IMR-90 (cell line): ENCODE measurements around the gene C19orf73. TPM values are rescaled to one million over a fixed set of nuclear protein-coding genes. Genes with fewer than 3 reads are reported as not detected.
A peak's percentile ranks its signal among the peaks of the same experiment; 100 is the strongest.

Experiments used
- ATAC-seq: fragments of 200-7000 bp; cut with Tn5 transposase; 2 replicates; pipeline ENCODE4 v1.9.1; 2020; ENCODE audit warnings: low read depth, mild to moderate bottlenecking, moderate library complexity
- BruUV-seq: library from RNA; stranded (reverse); fragments of 400-500 nt; replicated peaks from 2 replicates; lab custom pipeline; 2021; lab: Mats Ljungman, UMichigan
- CTCF ChIA-PET: fragments of 300-600 bp; formaldehyde crosslinking; extraction: SDS; loops from one replicate; lab custom pipeline; 2021; ENCODE audit warnings: antibody characterized with exemption; lab: Yijun Ruan, JAX
- POLR2A ChIA-PET: fragments of 300-600 bp; sonication (Branson Sonifier 250); formaldehyde crosslinking; loops from one replicate; lab custom pipeline; 2022; ENCODE audit warnings: antibody characterized with exemption; ENCODE audit not compliant: unreplicated experiment; lab: Charles Lee
- DNase-seq: peaks from one replicate; pipeline ENCODE4 v3.0.0; 2013
- H2AFZ ChIP-seq: replicated peaks from 2 replicates; pipeline ENCODE3; 2013; ENCODE audit warnings: low read length, mild to moderate bottlenecking; ENCODE audit not compliant: poor library complexity
- H2AK5ac ChIP-seq: 2 replicates; pipeline ENCODE4 v1.6.1; 2013; ENCODE audit warnings: low read depth, low read length, inconsistent platforms
- H2AK9ac ChIP-seq: replicated peaks from 2 replicates; pipeline ENCODE3; 2013; ENCODE audit warnings: mild to moderate bottlenecking, low read depth, low read length, moderate library complexity; ENCODE audit not compliant: poor library complexity
- H2BK120ac ChIP-seq: 2 replicates; pipeline ENCODE4 v1.6.1; 2013; ENCODE audit warnings: low read depth, low read length, inconsistent platforms
- H2BK15ac ChIP-seq: 3 replicates; pipeline ENCODE4 v1.6.1; 2013; ENCODE audit warnings: low read depth, low read length, inconsistent platforms
- H2BK20ac ChIP-seq: 2 replicates; pipeline ENCODE4 v1.6.1; 2013; ENCODE audit warnings: low read depth, mild to moderate bottlenecking, inconsistent platforms, low read length, moderate library complexity
- H2BK5ac ChIP-seq: 2 replicates; pipeline ENCODE4 v1.6.1; 2013; ENCODE audit warnings: mild to moderate bottlenecking, low read depth, low read length, inconsistent platforms; ENCODE audit not compliant: poor library complexity, severe bottlenecking
- H3K14ac ChIP-seq: replicated peaks from 2 replicates; pipeline ENCODE4 v1.6.1; 2013; ENCODE audit warnings: low read depth, low read length, inconsistent platforms
- H3K18ac ChIP-seq: 2 replicates; pipeline ENCODE4 v1.6.1; 2013; ENCODE audit warnings: low read depth, low read length, control low read depth
- H3K23ac ChIP-seq: 2 replicates; pipeline ENCODE4 v1.6.1; 2013; ENCODE audit warnings: low read depth, low read length, inconsistent platforms
- H3K27ac ChIP-seq: 2 replicates; pipeline ENCODE4 v1.5.1; 2013; ENCODE audit warnings: mild to moderate bottlenecking, control low read depth, low read length; ENCODE audit not compliant: insufficient read depth
- H3K27me3 ChIP-seq: 2 replicates; pipeline ENCODE4 v1.6.1; 2013; ENCODE audit warnings: low read length; ENCODE audit not compliant: control insufficient read depth, insufficient read depth
- H3K36me3 ChIP-seq: 2 replicates; pipeline ENCODE4 v1.6.1; 2013; ENCODE audit warnings: low read length, mixed read lengths; ENCODE audit not compliant: control insufficient read depth, insufficient read depth
- H3K4ac ChIP-seq: 2 replicates; pipeline ENCODE4 v1.6.1; 2013; ENCODE audit warnings: low read depth, low read length, inconsistent platforms
- H3K4me1 ChIP-seq: 2 replicates; pipeline ENCODE4 v1.6.1; 2013; ENCODE audit warnings: low read length, mixed read lengths; ENCODE audit not compliant: control insufficient read depth, insufficient read depth
- H3K4me2 ChIP-seq: 2 replicates; pipeline ENCODE4 v1.6.1; 2013; ENCODE audit warnings: low read depth, mild to moderate bottlenecking, control low read depth, low read length, moderate library complexity
- H3K4me3 ChIP-seq: 2 replicates; pipeline ENCODE4 v1.5.1; 2013; ENCODE audit warnings: low read depth, mild to moderate bottlenecking, control low read depth, low read length, moderate library complexity; ENCODE audit not compliant: insufficient read depth
- H3K56ac ChIP-seq: 2 replicates; pipeline ENCODE4 v1.6.1; 2013; ENCODE audit warnings: low read length, inconsistent platforms; ENCODE audit not compliant: insufficient read depth; ENCODE audit errors: extremely low read depth
- H3K79me1 ChIP-seq, 2 experiments: 2 replicates each; pipeline ENCODE4 v1.6.1; 2013; ENCODE audit warnings: low read length in 2 of 2, inconsistent platforms in 1 of 2, low read depth in 1 of 2
- H3K9ac ChIP-seq: 2 replicates; pipeline ENCODE4 v1.6.1; 2013; ENCODE audit warnings: low read depth, low read length, control low read depth
- H3K9me1 ChIP-seq: 2 replicates; pipeline ENCODE4 v1.6.1; 2013; ENCODE audit warnings: low read length, inconsistent platforms; ENCODE audit not compliant: insufficient read depth
- H3K9me3 ChIP-seq: 2 replicates; pipeline ENCODE4 v1.6.1; 2013; ENCODE audit warnings: low read length; ENCODE audit not compliant: control insufficient read depth, insufficient read depth
- H4K20me1 ChIP-seq: 2 replicates; pipeline ENCODE4 v1.6.1; 2013; ENCODE audit warnings: low read length, inconsistent platforms; ENCODE audit not compliant: insufficient read depth
- H4K5ac ChIP-seq: 2 replicates; pipeline ENCODE4 v1.6.1; 2013; ENCODE audit warnings: mild to moderate bottlenecking, low read depth, low read length, control low read depth
- H4K8ac ChIP-seq, 2 experiments: 2 replicates each; pipeline ENCODE4 v1.6.1; 2013; ENCODE audit warnings: low read depth in 2 of 2, low read length in 2 of 2, control low read depth in 1 of 2, inconsistent platforms in 1 of 2
- H4K91ac ChIP-seq: 2 replicates; pipeline ENCODE4 v1.6.1; 2013; ENCODE audit warnings: low read depth, low read length, inconsistent platforms; ENCODE audit not compliant: insufficient read depth
- CEBPB ChIP-seq: IDR thresholded peaks from 2 replicates; pipeline ENCODE4 v1.6.1; 2012; ENCODE audit warnings: low read depth, low read length, improper control_type of control experiment
- CHD1 ChIP-seq: IDR thresholded peaks from 2 replicates; pipeline ENCODE4 v1.6.1; 2012; ENCODE audit warnings: low read depth, low read length, improper control_type of control experiment
- FOS ChIP-seq: fragments of 150-350 bp; IDR thresholded peaks from 2 replicates; pipeline ENCODE4 v1.6.1; 2016; ENCODE audit warnings: low read depth, low read length
- MAFK ChIP-seq: IDR thresholded peaks from 2 replicates; pipeline ENCODE4 v1.6.1; 2012; ENCODE audit warnings: low read depth, low read length, improper control_type of control experiment
- MAZ ChIP-seq: IDR thresholded peaks from 2 replicates; pipeline ENCODE4 v1.6.1; 2012; ENCODE audit warnings: low read depth, mild to moderate bottlenecking, low read length, improper control_type of control experiment, moderate library complexity, borderline replicate concordance
- MXI1 ChIP-seq: IDR thresholded peaks from 2 replicates; pipeline ENCODE4 v1.6.1; 2012; ENCODE audit warnings: low read depth, mild to moderate bottlenecking, low read length, moderate library complexity, borderline replicate concordance
- POLR2A ChIP-seq: IDR thresholded peaks from 2 replicates; pipeline ENCODE4 v1.6.1; 2012; ENCODE audit warnings: mild to moderate bottlenecking, low read depth, low read length
- RAD21 ChIP-seq: IDR thresholded peaks from 2 replicates; pipeline ENCODE4 v1.6.1; 2012; ENCODE audit warnings: low read length, improper control_type of control experiment
- RCOR1 ChIP-seq: IDR thresholded peaks from 2 replicates; pipeline ENCODE4 v1.6.1; 2012; ENCODE audit warnings: mild to moderate bottlenecking, low read length, improper control_type of control experiment; ENCODE audit not compliant: insufficient replicate concordance
- SMC3 ChIP-seq: fragments of 150-350 bp; IDR thresholded peaks from 2 replicates; pipeline ENCODE4 v1.6.1; 2016; ENCODE audit warnings: low read depth, mild to moderate bottlenecking, antibody characterized with exemption, low read length, moderate library complexity
- WGBS, 2 experiments: methylation state at CpG; one replicate each; pipeline versions ENCODE4 v1.1.5 to v1.1.7; 2013; ENCODE audit warnings: missing lambda C conversion rate in 2 of 2; ENCODE audit not compliant: insufficient read length in 1 of 2; ENCODE audit errors: extremely low coverage in 2 of 2; 5-methylcytosine and 5-hydroxymethylcytosine counted together
- dilution Hi-C: fragments of 300-500 bp; cut with HindIII; formaldehyde crosslinking; loops from one replicate; pipeline ENCODE4 v1.14.3; 2018; ENCODE audit warnings: low sequenced_read_pairs; ENCODE audit not compliant: unreplicated experiment
- in situ Hi-C: fragments of 300-500 bp; cut with MboI; formaldehyde crosslinking; loops from 3 replicates; pipeline ENCODE4 v1.14.3; 2019; ENCODE audit warnings: low sequenced_read_pairs, inconsistent platforms, mixed read lengths
- intact Hi-C: fragments of 100-400 bp; cut with micrococcal nuclease; formaldehyde crosslinking; loops from 2 replicates; pipeline ENCODE4 v1.10.0; 2022
- polyA plus RNA-seq, 3 experiments: library from polyadenylated mRNA; depleted of rRNA; stranded (reverse); fragments of >200 nt; gene quantifications; 2 replicates each; pipeline ENCODE4 v1.2.3, GENCODE V29; 2012; ENCODE audit warnings: low replicate concordance in 1 of 3
- total RNA-seq: library from RNA; depleted of rRNA; stranded (reverse); fragments of >200 nt; gene quantifications from 2 replicates; pipeline ENCODE4 v1.2.3, GENCODE V29; 2012
- TF ChIP-seq, protein P1 (sequence below): conservative IDR thresholded peaks from 2 replicates; pipeline ENCODE4 v1.5.1; 2012; ENCODE audit warnings: mild to moderate bottlenecking, low read depth, low read length, improper control_type of control experiment
- TF ChIP-seq, protein P2 (sequence below): fragments of 150-350 bp; IDR thresholded peaks from 2 replicates; pipeline ENCODE4 v1.6.1; 2016; ENCODE audit warnings: low read depth, mild to moderate bottlenecking, low read length, moderate library complexity, borderline replicate concordance
- TF ChIP-seq, protein P3 (sequence below): fragments of 150-350 bp; IDR thresholded peaks from 2 replicates; pipeline ENCODE4 v1.6.1; 2017; ENCODE audit warnings: mild to moderate bottlenecking, antibody characterized with exemption, low read length, low read depth

The C19orf73 gene
- total and polyA plus RNA-seq, 2 of the 4 experiments (the other 2 are of a cell fraction): 1.2 TPM; not detected in 1

- in situ Hi-C loops: loop anchor here (5.0 kb wide), 1 partner anchor 105 kb away; no protein-coding TSS in a partner anchor
- peaks cover 41 to 55% of the 10 kb centered on the region in 2 experiments for H3K79me1 ChIP-seq
- TF ChIP-seq, protein P1, sequence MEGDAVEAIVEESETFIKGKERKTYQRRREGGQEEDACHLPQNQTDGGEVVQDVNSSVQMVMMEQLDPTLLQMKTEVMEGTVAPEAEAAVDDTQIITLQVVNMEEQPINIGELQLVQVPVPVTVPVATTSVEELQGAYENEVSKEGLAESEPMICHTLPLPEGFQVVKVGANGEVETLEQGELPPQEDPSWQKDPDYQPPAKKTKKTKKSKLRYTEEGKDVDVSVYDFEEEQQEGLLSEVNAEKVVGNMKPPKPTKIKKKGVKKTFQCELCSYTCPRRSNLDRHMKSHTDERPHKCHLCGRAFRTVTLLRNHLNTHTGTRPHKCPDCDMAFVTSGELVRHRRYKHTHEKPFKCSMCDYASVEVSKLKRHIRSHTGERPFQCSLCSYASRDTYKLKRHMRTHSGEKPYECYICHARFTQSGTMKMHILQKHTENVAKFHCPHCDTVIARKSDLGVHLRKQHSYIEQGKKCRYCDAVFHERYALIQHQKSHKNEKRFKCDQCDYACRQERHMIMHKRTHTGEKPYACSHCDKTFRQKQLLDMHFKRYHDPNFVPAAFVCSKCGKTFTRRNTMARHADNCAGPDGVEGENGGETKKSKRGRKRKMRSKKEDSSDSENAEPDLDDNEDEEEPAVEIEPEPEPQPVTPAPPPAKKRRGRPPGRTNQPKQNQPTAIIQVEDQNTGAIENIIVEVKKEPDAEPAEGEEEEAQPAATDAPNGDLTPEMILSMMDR: peak; percentile 92
- TF ChIP-seq, protein P2, sequence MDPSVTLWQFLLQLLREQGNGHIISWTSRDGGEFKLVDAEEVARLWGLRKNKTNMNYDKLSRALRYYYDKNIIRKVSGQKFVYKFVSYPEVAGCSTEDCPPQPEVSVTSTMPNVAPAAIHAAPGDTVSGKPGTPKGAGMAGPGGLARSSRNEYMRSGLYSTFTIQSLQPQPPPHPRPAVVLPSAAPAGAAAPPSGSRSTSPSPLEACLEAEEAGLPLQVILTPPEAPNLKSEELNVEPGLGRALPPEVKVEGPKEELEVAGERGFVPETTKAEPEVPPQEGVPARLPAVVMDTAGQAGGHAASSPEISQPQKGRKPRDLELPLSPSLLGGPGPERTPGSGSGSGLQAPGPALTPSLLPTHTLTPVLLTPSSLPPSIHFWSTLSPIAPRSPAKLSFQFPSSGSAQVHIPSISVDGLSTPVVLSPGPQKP: no peak
- TF ChIP-seq, protein P3, sequence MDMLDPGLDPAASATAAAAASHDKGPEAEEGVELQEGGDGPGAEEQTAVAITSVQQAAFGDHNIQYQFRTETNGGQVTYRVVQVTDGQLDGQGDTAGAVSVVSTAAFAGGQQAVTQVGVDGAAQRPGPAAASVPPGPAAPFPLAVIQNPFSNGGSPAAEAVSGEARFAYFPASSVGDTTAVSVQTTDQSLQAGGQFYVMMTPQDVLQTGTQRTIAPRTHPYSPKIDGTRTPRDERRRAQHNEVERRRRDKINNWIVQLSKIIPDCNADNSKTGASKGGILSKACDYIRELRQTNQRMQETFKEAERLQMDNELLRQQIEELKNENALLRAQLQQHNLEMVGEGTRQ: no peak
- TF ChIP-seq CHD1 (no peak), MAZ (0 out of 2 replicates have a peak, but pooled peaks have one; percentile 43), RAD21 (peak; percentile 93), SMC3 (peak; percentile 80), FOS (no peak), CEBPB (no peak), MXI1 (no peak), POLR2A (no peak), RCOR1 (no peak), MAFK (no peak)
Observed at GRCh38 chr19:49097453-49098288, 21.3 kb downstream of the C19orf73 start.

More at GRCh38 chr19:49097453-49098288, 21.3 kb downstream of the C19orf73 start:
- POLR2A ChIA-PET: interaction anchor here (0.8 to 1.0 kb wide), 2 partner anchors 45 to 63 kb away, joined by 3 read pairs; no protein-coding TSS in a partner anchor
- H4K8ac ChIP-seq: no peak overlapping the region
- no peak overlapping the region for H2BK120ac ChIP-seq
- dilution Hi-C loops: no loop called here
- no peak overlapping the region for H2BK15ac ChIP-seq
- H3K9ac ChIP-seq: no peak overlapping the region
- H2AFZ ChIP-seq: no peak overlapping the region
- H2BK20ac ChIP-seq: no peak overlapping the region
- H2AK9ac ChIP-seq: peak overlapping the region; percentile 2
- H3K9me1 ChIP-seq: no peaks in the 10 kb centered on the region
- H3K27ac ChIP-seq: no peak overlapping the region
- H3K4me3 ChIP-seq: no peak overlapping the region
- DNase-seq (peak; percentile 72), ATAC-seq (peak; percentile 97)
- 50% methylated on average over 1 of the region's 8 CpGs; no CpG with 5 or more reads in 1 of the 2 experiments for WGBS, 2 experiments
- peaks cover 70% of the 10 kb centered on the region for H3K36me3 ChIP-seq
- BruUV-seq: no TSS peak
- no peak overlapping the region for H3K23ac ChIP-seq
- CTCF ChIA-PET: interaction anchor here (0.5 to 2.3 kb wide), 19 partner anchors 9 to 124 kb away, joined by 3 to 13 read pairs (median 5); partner anchors contain the start of gene LIN7B
- no peak overlapping the region for H3K18ac ChIP-seq
- no peak overlapping the region for H2BK5ac ChIP-seq
- H2AK5ac ChIP-seq: no peak overlapping the region
- no peaks in the 10 kb centered on the region for H3K27me3 ChIP-seq
- no peak overlapping the region for H3K4ac ChIP-seq
- H3K4me2 ChIP-seq: no peak overlapping the region
- no peak overlapping the region for H3K56ac ChIP-seq
- no peak overlapping the region for H3K14ac ChIP-seq
- H3K9me3 ChIP-seq: no peaks in the 10 kb centered on the region
- no peak overlapping the region for H4K5ac ChIP-seq
- intact Hi-C loops: loop anchor here (1.0 to 2.0 kb wide), 3 partner anchors 49 to 127 kb away; no protein-coding TSS in a partner anchor
- H4K20me1 ChIP-seq: peaks cover 70% of the 10 kb centered on the region
- no peaks in the 10 kb centered on the region for H3K4me1 ChIP-seq
- H4K91ac ChIP-seq: no peak overlapping the region
